HepG2 (cell line): Measurements from ENCODE around the gene MEAF6. TPM values are rescaled to one million over a fixed set of nuclear protein-coding genes. Genes with fewer than 3 reads are reported as not detected.

Experiments
- ATF7-NPFF ChIP-seq: sonication (generic); formaldehyde crosslinking; IDR thresholded peaks from 2 replicates; pipeline ENCODE4 v1.8.1; 2023; ENCODE audit warnings: mild to moderate bottlenecking, low read depth, missing genetic modification reagents, moderate library complexity
- CHD4 ChIP-seq: fragments of 200-600 bp; sonication (generic); IDR thresholded peaks from 2 replicates; pipeline ENCODE4 v1.7.0; 2017; ENCODE audit warnings: mild to moderate bottlenecking, low read length, borderline replicate concordance
- ELF1 ChIP-seq: sonication (generic); formaldehyde crosslinking; IDR thresholded peaks from 2 replicates; pipeline ENCODE4 v1.4.0; 2020; ENCODE audit warnings: missing genetic modification reagents
- ELF4 ChIP-seq: sonication (generic); formaldehyde crosslinking; IDR thresholded peaks from 2 replicates; pipeline ENCODE4 v1.5.0; 2020; ENCODE audit warnings: missing genetic modification reagents, mild to moderate bottlenecking, moderate library complexity, borderline replicate concordance
- ETV6 ChIP-seq: sonication (generic); formaldehyde crosslinking; conservative IDR thresholded peaks from 2 replicates; pipeline ENCODE4 v1.4.0; 2020; ENCODE audit warnings: missing genetic modification reagents
- FOXK2 ChIP-seq: fragments of 450-650 bp; IDR thresholded peaks from 2 replicates; pipeline ENCODE4 v1.6.1; 2016
- GLI4 ChIP-seq: sonication (generic); formaldehyde crosslinking; IDR thresholded peaks from 2 replicates; pipeline ENCODE4 v1.5.1; 2020; ENCODE audit warnings: missing genetic modification reagents, mild to moderate bottlenecking, moderate library complexity, borderline replicate concordance
- IRX3 ChIP-seq: sonication (generic); formaldehyde crosslinking; IDR thresholded peaks from 2 replicates; pipeline ENCODE4 v1.8.1; 2023; ENCODE audit warnings: mild to moderate bottlenecking, low read depth, missing genetic modification reagents, borderline replicate concordance
- KLF13 ChIP-seq: sonication (generic); formaldehyde crosslinking; IDR thresholded peaks from 2 replicates; pipeline ENCODE4 v1.4.0; 2020; ENCODE audit warnings: mild to moderate bottlenecking, missing genetic modification reagents
- MBNL3 ChIP-seq: fragments of 250-450 bp; sonication (Bioruptor Pico); conservative IDR thresholded peaks from 2 replicates; pipeline ENCODE4 v1.8.0; 2022; ENCODE audit warnings: mild to moderate bottlenecking, inconsistent platforms
- MED1 ChIP-seq: sonication (generic); formaldehyde crosslinking; IDR thresholded peaks from 2 replicates; pipeline ENCODE4 v1.4.0; 2020; ENCODE audit warnings: missing genetic modification reagents
- NR1H2 ChIP-seq: sonication (generic); formaldehyde crosslinking; IDR thresholded peaks from 2 replicates; pipeline ENCODE4 v1.8.1; 2022; ENCODE audit warnings: low read depth, missing genetic modification reagents, borderline replicate concordance
- NR3C1 ChIP-seq: sonication (generic); formaldehyde crosslinking; IDR thresholded peaks from 2 replicates; pipeline ENCODE4 v1.4.0; 2020; ENCODE audit warnings: missing genetic modification reagents
- PHF5A ChIP-seq: IDR thresholded peaks from one replicate; pipeline ENCODE4 v1.6.1; 2018; ENCODE audit warnings: low read depth, missing genetic modification reagents; ENCODE audit not compliant: unreplicated experiment
- PREB ChIP-seq: sonication (generic); formaldehyde crosslinking; IDR thresholded peaks from 2 replicates; pipeline ENCODE4 v1.4.0; 2020; ENCODE audit warnings: missing genetic modification reagents
- RAD51 ChIP-seq: fragments of 450-650 bp; IDR thresholded peaks from 2 replicates; pipeline ENCODE4 v1.6.1; 2016; ENCODE audit warnings: borderline replicate concordance
- SAP130 ChIP-seq: IDR thresholded peaks from 2 replicates; pipeline ENCODE4 v1.6.1; 2016; ENCODE audit warnings: low read depth
- TCF7 ChIP-seq: sonication (generic); IDR thresholded peaks from 2 replicates; pipeline ENCODE4 v1.6.1; 2016; ENCODE audit warnings: antibody characterized with exemption, low read depth
- TEAD3 ChIP-seq: optimal IDR thresholded peaks from 2 replicates; pipeline ENCODE3; 2016; ENCODE audit warnings: borderline replicate concordance
- TOPORS ChIP-seq: sonication (generic); formaldehyde crosslinking; IDR thresholded peaks from 2 replicates; pipeline ENCODE4 v1.8.0; 2023; ENCODE audit warnings: mild to moderate bottlenecking, missing genetic modification reagents
- ZC3H13 ChIP-seq: sonication (generic); formaldehyde crosslinking; IDR thresholded peaks from 2 replicates; pipeline ENCODE4 v1.8.1; 2023; ENCODE audit warnings: mild to moderate bottlenecking, missing genetic modification reagents, moderate library complexity
- ZNF724P ChIP-seq: sonication (generic); formaldehyde crosslinking; IDR thresholded peaks from 2 replicates; pipeline ENCODE4 v1.8.0; 2022; ENCODE audit warnings: missing genetic modification reagents, borderline replicate concordance
- ZNF740 ChIP-seq: sonication (generic); formaldehyde crosslinking; IDR thresholded peaks from 2 replicates; pipeline ENCODE4 v1.4.0; 2020; ENCODE audit warnings: missing genetic modification reagents
- polyA plus RNA-seq, 8 experiments: library from polyadenylated mRNA; depleted of rRNA in 3 of 8; stranded (reverse) in 7 of 8; unstranded in 1 of 8; fragments of >200 nt; fragmentation: Illumina TruSeq in 4 of 8; extraction: Trizol in 4 of 8; gene quantifications; 2 replicates each; pipeline versions ENCODE4 v1.2.1 to v1.2.3, GENCODE V29; 2011 to 2016; ENCODE audit warnings: low read depth in 4 of 8, missing spikeins in 1 of 8, mixed read lengths in 1 of 8; ENCODE audit not compliant: insufficient read depth in 1 of 8
- total RNA-seq, 5 experiments: library from RNA; depleted of rRNA; stranded (reverse); fragments of >200 nt; fragmentation: Illumina TruSeq; extraction: Trizol; gene quantifications; 2 replicates each; pipeline ENCODE4 v1.2.3, GENCODE V29; 2016; ENCODE audit warnings: low read depth in 1 of 5
- TF ChIP-seq, protein P1 (sequence below): sonication (generic); formaldehyde crosslinking; IDR thresholded peaks from 2 replicates; pipeline ENCODE4 v1.4.0; 2020; ENCODE audit warnings: missing genetic modification reagents, mild to moderate bottlenecking, borderline replicate concordance
- TF ChIP-seq, protein P2 (sequence below): sonication (generic); formaldehyde crosslinking; conservative IDR thresholded peaks from 2 replicates; pipeline ENCODE4 v1.8.1; 2023; ENCODE audit warnings: missing genetic modification reagents

MEAF6 gene
- total and polyA plus RNA-seq, 2 of the 13 experiments (the other 11 are each of a cell fraction or from before 2014, with no cell fraction given): 29.5 to 45.6 TPM

DNA sequence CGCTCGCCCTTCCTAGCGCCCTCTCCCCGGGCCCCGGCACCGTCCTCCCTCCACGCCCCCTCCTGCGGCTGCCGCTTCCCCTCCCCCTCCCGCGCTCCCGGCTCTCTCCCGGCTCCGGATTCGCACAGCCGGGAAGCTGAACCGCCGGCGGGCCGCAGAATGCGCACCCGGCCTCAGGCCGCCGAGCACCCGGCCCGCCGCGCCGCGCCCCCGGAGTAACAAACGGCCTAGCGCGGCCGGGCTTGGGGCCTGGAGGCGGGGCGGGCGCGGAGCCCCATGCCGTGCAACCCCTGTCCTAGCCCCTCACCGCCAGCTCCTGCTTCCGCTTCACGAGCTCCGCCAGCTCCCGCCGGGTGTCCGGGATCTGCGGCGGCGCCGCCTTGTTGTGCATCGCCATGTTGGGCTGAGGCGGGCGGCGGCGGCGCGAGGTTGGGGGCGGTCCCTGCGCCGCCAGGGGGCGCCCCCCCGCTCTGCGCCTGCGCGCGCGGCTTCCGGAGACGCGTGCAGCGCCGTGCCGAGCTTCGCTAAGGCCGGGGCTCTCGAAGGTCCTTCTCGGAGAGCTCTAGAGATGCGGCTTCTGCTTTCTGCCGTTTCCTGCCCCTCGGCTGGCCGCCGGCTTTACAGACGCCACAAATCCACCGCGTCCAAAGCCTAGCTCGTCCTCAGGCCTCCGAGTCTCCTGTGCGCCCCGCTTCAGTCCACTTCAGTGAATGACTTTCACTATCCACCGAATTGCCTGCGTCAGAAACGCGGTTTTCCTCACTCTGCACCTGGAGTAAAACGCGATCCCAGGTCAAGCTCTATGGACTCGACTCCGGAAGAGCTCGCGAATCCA is at the start of gene MEAF6 (continued):
- TF ChIP-seq KLF13 (CRISPR knock-in tag) (no peak), RAD51 (no peak), ETV6 (no peak), NR3C1 (CRISPR knock-in tag) (no peak), TEAD3 (CRISPR knock-in tag) (no peak), MBNL3 (CRISPR knock-in tag) (no peak), ATF7-NPFF (peak; percentile 47; the same call in 1 of the 2 replicates), PREB (CRISPR knock-in tag) (no peak), SAP130 (CRISPR knock-in tag) (peak; percentile 68), FOXK2 (no peak), TOPORS (CRISPR knock-in tag) (no peak; the same call in none of the 2 replicates), CHD4 (no peak), GLI4 (CRISPR knock-in tag) (no peak; the same call in 1 of the 2 replicates), MED1 (CRISPR knock-in tag) (peak; percentile 86), ZNF724P (CRISPR knock-in tag) (0 out of 2 replicates have a peak, but pooled peaks have one; percentile 59), TCF7 (no peak), NR1H2 (no peak), IRX3 (no peak; the same call in 1 of the 2 replicates), ELF1 (CRISPR knock-in tag) (peak; percentile 42; the same call in 1 of the 2 replicates), PHF5A (CRISPR knock-in tag) (peak; percentile 61), ELF4 (CRISPR knock-in tag) (no peak), ZC3H13 (CRISPR knock-in tag) (no peak), ZNF740 (CRISPR knock-in tag) (0 out of 2 replicates have a peak, but pooled peaks have one; percentile 55)
- TF ChIP-seq, protein P1, sequence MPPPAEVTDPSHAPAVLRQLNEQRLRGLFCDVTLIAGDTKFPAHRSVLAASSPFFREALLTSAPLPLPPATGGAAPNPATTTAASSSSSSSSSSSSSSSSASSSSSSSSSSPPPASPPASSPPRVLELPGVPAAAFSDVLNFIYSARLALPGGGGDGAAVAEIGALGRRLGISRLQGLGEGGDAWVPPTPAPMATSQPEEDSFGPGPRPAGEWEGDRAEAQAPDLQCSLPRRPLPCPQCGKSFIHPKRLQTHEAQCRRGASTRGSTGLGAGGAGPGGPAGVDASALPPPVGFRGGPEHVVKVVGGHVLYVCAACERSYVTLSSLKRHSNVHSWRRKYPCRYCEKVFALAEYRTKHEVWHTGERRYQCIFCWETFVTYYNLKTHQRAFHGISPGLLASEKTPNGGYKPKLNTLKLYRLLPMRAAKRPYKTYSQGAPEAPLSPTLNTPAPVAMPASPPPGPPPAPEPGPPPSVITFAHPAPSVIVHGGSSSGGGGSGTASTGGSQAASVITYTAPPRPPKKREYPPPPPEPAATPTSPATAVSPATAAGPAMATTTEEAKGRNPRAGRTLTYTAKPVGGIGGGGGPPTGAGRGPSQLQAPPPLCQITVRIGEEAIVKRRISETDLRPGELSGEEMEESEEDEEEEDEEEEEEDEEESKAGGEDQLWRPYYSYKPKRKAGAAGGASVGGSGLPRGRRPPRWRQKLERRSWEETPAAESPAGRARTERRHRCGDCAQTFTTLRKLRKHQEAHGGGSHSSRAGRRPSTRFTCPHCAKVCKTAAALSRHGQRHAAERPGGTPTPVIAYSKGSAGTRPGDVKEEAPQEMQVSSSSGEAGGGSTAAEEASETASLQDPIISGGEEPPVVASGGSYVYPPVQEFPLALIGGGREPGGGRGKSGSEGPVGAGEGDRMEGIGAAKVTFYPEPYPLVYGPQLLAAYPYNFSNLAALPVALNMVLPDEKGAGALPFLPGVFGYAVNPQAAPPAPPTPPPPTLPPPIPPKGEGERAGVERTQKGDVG: peak; percentile 21; the same call in 1 of the 2 replicates
- TF ChIP-seq, protein P2, sequence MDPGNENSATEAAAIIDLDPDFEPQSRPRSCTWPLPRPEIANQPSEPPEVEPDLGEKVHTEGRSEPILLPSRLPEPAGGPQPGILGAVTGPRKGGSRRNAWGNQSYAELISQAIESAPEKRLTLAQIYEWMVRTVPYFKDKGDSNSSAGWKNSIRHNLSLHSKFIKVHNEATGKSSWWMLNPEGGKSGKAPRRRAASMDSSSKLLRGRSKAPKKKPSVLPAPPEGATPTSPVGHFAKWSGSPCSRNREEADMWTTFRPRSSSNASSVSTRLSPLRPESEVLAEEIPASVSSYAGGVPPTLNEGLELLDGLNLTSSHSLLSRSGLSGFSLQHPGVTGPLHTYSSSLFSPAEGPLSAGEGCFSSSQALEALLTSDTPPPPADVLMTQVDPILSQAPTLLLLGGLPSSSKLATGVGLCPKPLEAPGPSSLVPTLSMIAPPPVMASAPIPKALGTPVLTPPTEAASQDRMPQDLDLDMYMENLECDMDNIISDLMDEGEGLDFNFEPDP: 0 out of 2 replicates have a peak, but pooled peaks have one; percentile 59
